SH-SY5Y (cell line): ENCODE measurements around the gene TBC1D8.

Experiments used
- GATA2 ChIP-seq: IDR thresholded peaks from 2 replicates; pipeline ENCODE4 v1.6.1; 2011; ENCODE audit warnings: mild to moderate bottlenecking, low read depth, low read length
- GATA3 ChIP-seq: IDR thresholded peaks from 2 replicates; pipeline ENCODE4 v1.6.1; 2011; ENCODE audit warnings: low read depth, mild to moderate bottlenecking, low read length, moderate library complexity

GRCh38 chr2:101040072-101040471, 111.1 kb downstream of the TBC1D8 start:
- TF ChIP-seq GATA3 (no peak), GATA2 (no peak)
